GM19239 (cell line): Measurements from ENCODE around the gene CLEC11A.
"Not testable (repeated sequence)": the region's sequence is repeated elsewhere in the genome, so short reads cannot be mapped to it uniquely, and the experiment has no call there.

Experiments used
- DNase-seq: peaks from one replicate; pipeline ENCODE4 v3.0.0; 2011; ENCODE audit warnings: low spot score; ENCODE audit not compliant: insufficient read length
- FAIRE-seq: peaks from 2 replicates; lab custom pipeline; 2011; peaks lifted over from hg19 to GRCh38; lab: Jason Lieb, UNC

Gene CLEC11A

GRCh38 chr19:50753879-50754278, 30.7 kb downstream of the CLEC11A start:
- FAIRE-seq (no peak), DNase-seq (no peak)

GRCh38 chr19:50756244-50756643, 33.1 kb downstream of the CLEC11A start:
- DNase-seq, FAIRE-seq: not testable (repeated sequence)

GRCh38 chr19:50757624-50758023, 34.5 kb downstream of the CLEC11A start:
- DNase-seq, FAIRE-seq: not testable (repeated sequence)

- DNase-seq, FAIRE-seq: not testable (repeated sequence)
These were observed 35.9 kb downstream of the CLEC11A start for GRCh38 chr19:50759076-50759475.

GRCh38 chr19:50759886-50760285, 36.7 kb downstream of the CLEC11A start:
- FAIRE-seq (no peak), DNase-seq (no peak)

- not testable (repeated sequence) for FAIRE-seq, DNase-seq
These were observed 38.3 kb downstream of the CLEC11A start for GRCh38 chr19:50761501-50761900.

GRCh38 chr19:50763521-50763920, 40.4 kb downstream of the CLEC11A start:
- FAIRE-seq, DNase-seq: not testable (repeated sequence)

GRCh38 chr19:50764409-50764808, 41.2 kb downstream of the CLEC11A start:
- FAIRE-seq: no peak
- no peak for DNase-seq

- DNase-seq, FAIRE-seq: not testable (repeated sequence)
These were observed 43.6 kb downstream of the CLEC11A start for GRCh38 chr19:50766746-50767145.

- not testable (repeated sequence) for FAIRE-seq, DNase-seq
These were observed 44.1 kb downstream of the CLEC11A start for GRCh38 chr19:50767263-50767662.

- DNase-seq: no peak
- FAIRE-seq: no peak
These were observed 45.1 kb downstream of the CLEC11A start for GRCh38 chr19:50768277-50768676.

GRCh38 chr19:50770164-50770563, 47.0 kb downstream of the CLEC11A start, which contains the start of gene GPR32:
Gene GPR32 (plus strand): TSS chr19:50770464. CDS start chr19:50770601, 137 bp downstream.
- not testable (repeated sequence) for DNase-seq, FAIRE-seq

- FAIRE-seq (no peak), DNase-seq (no peak)
These were observed 47.7 kb downstream of the CLEC11A start for GRCh38 chr19:50770888-50771287.

- DNase-seq: no peak
- FAIRE-seq: no peak
These were observed 49.3 kb downstream of the CLEC11A start for GRCh38 chr19:50772476-50772875.

GRCh38 chr19:50772912-50773311, 49.7 kb downstream of the CLEC11A start:
- not testable (repeated sequence) for FAIRE-seq, DNase-seq

GRCh38 chr19:50773454-50773853, 50.3 kb downstream of the CLEC11A start:
- FAIRE-seq, DNase-seq: not testable (repeated sequence)
